Epithelial cell of proximal tubule (primary cell): ENCODE results near the gene CDC42SE2. TPM values are rescaled to one million over a fixed set of nuclear protein-coding genes. Genes with fewer than 3 reads are reported as not detected.

Source experiments
- DNase-seq: peaks from one replicate; pipeline ENCODE4 v3.0.0-alpha.2; 2011; ENCODE audit warnings: low read depth
- H3K4me3 ChIP-seq: 2 replicates; pipeline ENCODE4 v1.5.1; 2011; ENCODE audit warnings: low read depth, mild to moderate bottlenecking, low read length
- total RNA-seq: library from RNA; depleted of rRNA; stranded (reverse); fragments of >200 nt; gene quantifications from 2 replicates; pipeline ENCODE4 v1.2.3, GENCODE V29; 2015
- TF ChIP-seq, protein P1 (sequence below): conservative IDR thresholded peaks from 2 replicates; pipeline ENCODE4 v1.5.1; 2012; ENCODE audit warnings: low read depth, mild to moderate bottlenecking, low read length

The CDC42SE2 gene
- total RNA-seq, 1 donor from 2014 or later, result 40.1 TPM

DNA sequence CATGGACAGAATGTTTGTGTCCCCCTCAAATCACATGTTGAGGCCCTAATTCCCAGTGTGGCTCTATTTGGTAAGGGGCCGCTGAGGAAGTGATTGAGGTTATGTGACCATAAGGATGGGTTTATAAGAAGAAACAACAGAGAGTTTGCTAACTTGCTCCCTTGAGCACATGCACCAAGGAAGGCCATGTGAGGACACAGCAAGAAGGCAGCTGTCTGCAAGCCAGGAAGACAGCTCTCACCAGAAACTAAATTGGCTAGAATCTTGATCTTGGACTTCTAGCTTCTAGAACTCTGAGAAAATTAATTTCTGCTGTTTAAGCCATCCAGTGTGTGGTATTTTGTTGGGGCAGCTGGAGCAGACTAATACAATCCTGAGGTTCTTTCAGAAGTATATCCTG lies 35.2 kb upstream of the CDC42SE2 start:
- no peak for DNase-seq
- H3K4me3 ChIP-seq, result no peak overlapping the region
- TF ChIP-seq, protein P1, sequence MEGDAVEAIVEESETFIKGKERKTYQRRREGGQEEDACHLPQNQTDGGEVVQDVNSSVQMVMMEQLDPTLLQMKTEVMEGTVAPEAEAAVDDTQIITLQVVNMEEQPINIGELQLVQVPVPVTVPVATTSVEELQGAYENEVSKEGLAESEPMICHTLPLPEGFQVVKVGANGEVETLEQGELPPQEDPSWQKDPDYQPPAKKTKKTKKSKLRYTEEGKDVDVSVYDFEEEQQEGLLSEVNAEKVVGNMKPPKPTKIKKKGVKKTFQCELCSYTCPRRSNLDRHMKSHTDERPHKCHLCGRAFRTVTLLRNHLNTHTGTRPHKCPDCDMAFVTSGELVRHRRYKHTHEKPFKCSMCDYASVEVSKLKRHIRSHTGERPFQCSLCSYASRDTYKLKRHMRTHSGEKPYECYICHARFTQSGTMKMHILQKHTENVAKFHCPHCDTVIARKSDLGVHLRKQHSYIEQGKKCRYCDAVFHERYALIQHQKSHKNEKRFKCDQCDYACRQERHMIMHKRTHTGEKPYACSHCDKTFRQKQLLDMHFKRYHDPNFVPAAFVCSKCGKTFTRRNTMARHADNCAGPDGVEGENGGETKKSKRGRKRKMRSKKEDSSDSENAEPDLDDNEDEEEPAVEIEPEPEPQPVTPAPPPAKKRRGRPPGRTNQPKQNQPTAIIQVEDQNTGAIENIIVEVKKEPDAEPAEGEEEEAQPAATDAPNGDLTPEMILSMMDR, result no peak

DNA sequence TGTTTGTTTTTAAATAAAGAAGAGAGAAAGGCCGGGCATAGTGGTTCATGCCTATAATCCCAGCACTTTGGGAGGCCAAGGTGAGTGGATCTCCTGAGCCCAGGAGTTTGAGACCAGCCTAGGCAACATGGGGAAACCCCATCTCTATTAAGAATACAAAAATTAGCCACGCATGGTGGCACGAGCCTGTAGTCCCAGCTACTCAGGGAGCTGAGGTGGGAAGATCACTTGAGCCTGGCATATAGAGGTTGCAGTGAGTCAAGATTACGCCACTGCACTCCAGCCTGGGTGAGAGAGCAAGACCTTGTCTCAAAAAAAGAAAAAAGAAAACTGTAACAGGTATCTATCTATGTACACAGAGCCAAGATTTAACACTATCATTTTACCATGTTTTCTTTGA lies 34.2 kb upstream of the CDC42SE2 start:
- no peak overlapping the region for H3K4me3 ChIP-seq
- DNase-seq, result no peak
- TF ChIP-seq, protein P1, result no peak

DNA sequence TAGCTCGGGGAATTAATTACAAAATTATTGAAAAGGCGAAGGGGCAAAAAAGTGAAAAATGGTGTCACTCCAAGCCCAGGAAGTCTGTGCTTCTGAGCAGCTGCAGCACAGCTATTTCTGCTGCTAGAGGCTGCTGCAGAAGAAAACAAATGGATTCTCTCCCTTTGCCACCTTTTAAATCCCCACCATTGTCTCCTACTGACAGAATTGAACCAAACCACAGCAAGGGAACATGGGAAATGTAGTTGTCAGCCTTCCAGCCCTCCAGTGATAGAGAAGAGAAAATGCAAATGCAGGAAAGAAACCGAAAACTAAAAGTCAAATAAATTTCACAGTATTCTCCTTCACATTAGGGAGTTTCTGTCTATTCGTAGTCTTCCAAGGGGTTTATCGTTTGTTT lies 33.4 kb upstream of the CDC42SE2 start:
- TF ChIP-seq, protein P1, result no peak
- no peak for DNase-seq
- H3K4me3 ChIP-seq, result no peak overlapping the region

DNA sequence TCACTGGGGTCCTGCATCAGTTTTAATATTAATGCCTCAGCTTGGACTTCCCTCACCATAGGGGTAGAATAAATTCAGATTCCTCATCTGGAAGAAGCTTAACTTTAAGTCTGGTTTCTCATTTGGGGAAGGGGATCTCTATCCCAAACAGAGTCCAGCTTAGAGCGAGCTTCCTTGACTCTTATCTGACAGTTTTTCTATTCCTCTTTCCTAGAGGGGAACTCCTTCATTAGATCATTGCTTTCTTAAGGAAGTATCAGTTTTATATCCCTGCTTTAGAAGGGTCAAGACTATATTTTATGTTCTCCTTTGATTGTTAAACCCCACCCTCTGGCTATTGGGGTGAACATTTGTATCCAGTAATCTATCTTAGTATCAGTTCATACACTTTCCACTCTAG lies 24.2 kb upstream of the CDC42SE2 start:
- TF ChIP-seq, protein P1, result no peak
- no peak for DNase-seq
- no peak overlapping the region for H3K4me3 ChIP-seq

DNA sequence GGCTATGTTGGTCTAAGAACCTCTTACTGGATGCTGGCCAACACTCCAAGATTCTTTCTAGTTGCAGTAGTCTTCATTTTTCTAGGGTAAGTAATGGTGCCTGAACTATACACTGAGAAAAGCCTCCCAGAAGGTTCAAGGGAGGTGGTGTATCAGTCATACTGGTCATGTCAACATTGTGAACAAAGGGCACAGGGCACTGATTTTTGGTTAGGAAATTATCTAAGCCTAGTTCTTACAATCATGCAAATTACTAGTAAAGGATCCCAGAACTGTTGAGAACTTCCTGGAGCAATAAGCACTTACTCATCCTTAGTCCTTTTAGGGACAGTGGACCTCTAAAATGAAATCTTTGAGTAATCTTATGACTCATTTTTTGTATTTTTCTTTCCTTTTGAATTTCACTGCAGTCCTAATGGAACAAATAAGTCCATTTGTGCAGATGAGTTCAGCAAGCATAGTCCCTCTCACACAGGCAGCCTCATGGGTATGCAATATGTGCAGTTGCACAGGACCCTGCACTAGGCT lies 21.1 kb upstream of the CDC42SE2 start:
- peak; percentile 79 for DNase-seq
- TF ChIP-seq, protein P1, result no peak

DNA sequence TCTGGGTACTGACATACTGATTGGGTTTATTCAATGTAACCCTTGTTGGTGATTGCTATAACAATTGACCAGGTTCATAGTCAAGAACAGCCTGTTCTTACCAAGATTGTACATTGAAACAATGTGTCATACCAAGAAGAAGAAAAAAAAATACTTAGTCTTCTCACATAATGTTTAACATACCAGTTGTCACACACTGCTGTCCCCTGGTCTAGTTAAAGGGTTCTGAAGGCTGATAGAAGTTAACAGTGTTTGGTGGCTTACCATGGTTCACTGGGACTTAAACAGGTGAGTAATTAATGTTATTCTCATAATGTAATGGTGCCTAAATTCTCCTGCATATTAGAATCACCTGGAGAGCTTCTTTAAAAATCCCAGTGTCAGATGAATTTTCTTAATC lies 18.5 kb upstream of the CDC42SE2 start:
- H3K4me3 ChIP-seq, result no peak overlapping the region
- no peak for DNase-seq
- TF ChIP-seq, protein P1, result no peak

More for the DNA sequence above, 21.1 kb upstream of the CDC42SE2 start:
- no peak overlapping the region for H3K4me3 ChIP-seq

DNA sequence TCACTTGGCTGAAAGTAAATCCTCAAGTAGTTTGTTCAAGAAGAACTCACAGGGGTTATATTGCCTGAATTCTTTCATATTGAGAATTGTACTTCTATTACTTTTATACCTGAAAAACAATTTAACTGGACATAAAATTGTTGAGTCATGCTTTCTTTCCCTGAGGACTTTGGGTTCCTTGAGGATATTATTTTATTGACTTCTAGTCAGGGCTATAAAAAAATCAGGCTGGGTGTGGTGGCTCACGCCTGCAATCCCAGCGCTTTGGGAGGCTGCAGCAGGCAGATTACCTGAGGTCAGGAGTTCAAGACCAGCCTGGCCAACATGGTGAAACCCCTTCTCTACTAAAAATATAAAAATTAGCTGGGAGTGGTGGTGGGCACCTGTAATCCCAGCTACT lies 17.9 kb upstream of the CDC42SE2 start:
- TF ChIP-seq, protein P1, result no peak
- H3K4me3 ChIP-seq, result no peak overlapping the region
- no peak for DNase-seq
